Prostate gland (tissue), 2 donors: ENCODE results near the gene NLN.

Source experiments
- POLR2A ChIP-seq: fragments of 450-650 bp; IDR thresholded peaks from one replicate; pipeline ENCODE4 v1.6.1; 2016; ENCODE audit warnings: antibody characterized with exemption, mild to moderate bottlenecking
- POLR2AphosphoS5 ChIP-seq: sonication (generic); formaldehyde crosslinking; IDR thresholded peaks from one replicate; pipeline ENCODE4 v1.6.1; 2017; ENCODE audit warnings: antibody characterized with exemption
- TF ChIP-seq, protein P1 (sequence below), 4 experiments: fragments of 200-600 bp in 2 of 4; fragments of 450-650 bp in 2 of 4; sonication (generic) in 2 of 4; IDR thresholded peaks; 1 replicate in 3 of 4; 2 replicates in 1 of 4; pipeline ENCODE4 v1.5.1; 2016 to 2019; ENCODE audit warnings: antibody characterized with exemption in 4 of 4, mild to moderate bottlenecking in 2 of 4, moderate library complexity in 2 of 4

DNA sequence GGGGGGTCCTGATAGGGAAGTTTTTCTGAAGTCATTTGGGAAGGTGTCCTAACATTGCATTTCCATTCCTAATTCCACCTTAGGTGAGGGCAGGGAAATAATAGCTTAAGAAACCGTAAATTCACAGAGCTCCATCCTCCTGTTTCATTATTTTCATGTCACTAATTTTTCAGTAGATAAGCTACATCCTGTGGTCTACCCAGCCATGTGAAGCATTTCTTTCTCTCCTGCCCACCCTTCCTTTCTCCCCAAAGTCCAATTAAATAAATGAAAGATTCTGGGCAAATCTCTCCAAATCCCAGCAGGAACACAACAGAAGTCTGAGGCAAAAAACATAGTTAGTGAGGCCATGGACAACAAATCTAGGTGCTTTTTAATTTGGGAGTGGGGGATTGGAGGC is 109.3 kb downstream of the NLN start:
- TF ChIP-seq, protein P1, sequence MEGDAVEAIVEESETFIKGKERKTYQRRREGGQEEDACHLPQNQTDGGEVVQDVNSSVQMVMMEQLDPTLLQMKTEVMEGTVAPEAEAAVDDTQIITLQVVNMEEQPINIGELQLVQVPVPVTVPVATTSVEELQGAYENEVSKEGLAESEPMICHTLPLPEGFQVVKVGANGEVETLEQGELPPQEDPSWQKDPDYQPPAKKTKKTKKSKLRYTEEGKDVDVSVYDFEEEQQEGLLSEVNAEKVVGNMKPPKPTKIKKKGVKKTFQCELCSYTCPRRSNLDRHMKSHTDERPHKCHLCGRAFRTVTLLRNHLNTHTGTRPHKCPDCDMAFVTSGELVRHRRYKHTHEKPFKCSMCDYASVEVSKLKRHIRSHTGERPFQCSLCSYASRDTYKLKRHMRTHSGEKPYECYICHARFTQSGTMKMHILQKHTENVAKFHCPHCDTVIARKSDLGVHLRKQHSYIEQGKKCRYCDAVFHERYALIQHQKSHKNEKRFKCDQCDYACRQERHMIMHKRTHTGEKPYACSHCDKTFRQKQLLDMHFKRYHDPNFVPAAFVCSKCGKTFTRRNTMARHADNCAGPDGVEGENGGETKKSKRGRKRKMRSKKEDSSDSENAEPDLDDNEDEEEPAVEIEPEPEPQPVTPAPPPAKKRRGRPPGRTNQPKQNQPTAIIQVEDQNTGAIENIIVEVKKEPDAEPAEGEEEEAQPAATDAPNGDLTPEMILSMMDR (IDR thresholded peaks at IDR 0.05), result no peak
- TF ChIP-seq POLR2A (no peak), POLR2AphosphoS5 (no peak)
